ENCODE results near the gene LRRC4C.

LRRC4C gene

GRCh38 chr11:40280159-40281051, 1179.0 kb downstream of the LRRC4C start:
- DNase-seq, result no peak

- no peak for DNase-seq
These were observed 1182.5 kb downstream of the LRRC4C start for GRCh38 chr11:40276960-40277359.

GRCh38 chr11:40274017-40274416, 1185.4 kb downstream of the LRRC4C start:
- no peak for DNase-seq

DNA sequence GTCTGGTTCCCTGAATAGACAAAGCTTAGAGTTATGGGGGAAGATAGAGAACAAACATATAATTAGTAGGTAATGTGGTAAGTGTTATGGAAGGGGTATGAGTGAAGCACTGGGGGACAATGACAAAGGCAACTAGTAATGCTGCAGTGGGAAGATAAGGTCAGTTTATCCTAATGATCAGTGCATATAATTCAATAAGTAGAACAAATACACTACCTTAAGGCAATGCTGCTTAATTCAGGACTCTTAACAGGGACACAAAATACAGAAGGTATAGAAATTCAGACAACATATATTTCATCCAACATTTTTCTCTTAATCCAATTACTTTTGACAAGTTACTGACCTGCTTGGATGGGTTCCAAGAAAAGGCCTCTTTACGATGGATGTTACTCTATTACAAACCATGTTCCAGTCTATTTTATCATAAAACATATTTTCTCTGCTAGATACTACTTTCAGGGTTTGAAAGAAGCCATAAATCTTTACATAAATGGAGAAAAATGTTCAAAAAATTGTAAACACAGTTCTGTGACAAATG, 1186.2 kb downstream of the LRRC4C start:
- DNase-seq, result no peak

DNA sequence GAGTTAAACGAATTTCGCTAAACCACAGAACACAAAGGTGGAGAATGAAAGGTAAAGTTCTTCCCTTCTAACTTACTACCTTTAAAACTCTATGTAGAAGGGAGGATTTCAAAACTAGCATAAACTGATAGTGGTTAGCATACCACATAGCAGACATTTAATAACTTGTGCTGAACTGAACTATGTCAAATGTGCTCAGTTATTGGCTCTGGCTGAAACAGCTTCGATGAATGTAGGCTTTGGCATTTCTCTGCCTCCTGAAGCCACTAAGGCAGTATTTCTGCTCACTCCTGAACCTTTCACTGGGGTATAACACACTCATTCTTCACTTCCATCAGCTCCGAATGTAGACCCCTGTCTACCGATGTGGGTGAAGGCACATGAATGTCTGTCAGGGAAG, 1188.1 kb downstream of the LRRC4C start:
- DNase-seq, result no peak

DNA sequence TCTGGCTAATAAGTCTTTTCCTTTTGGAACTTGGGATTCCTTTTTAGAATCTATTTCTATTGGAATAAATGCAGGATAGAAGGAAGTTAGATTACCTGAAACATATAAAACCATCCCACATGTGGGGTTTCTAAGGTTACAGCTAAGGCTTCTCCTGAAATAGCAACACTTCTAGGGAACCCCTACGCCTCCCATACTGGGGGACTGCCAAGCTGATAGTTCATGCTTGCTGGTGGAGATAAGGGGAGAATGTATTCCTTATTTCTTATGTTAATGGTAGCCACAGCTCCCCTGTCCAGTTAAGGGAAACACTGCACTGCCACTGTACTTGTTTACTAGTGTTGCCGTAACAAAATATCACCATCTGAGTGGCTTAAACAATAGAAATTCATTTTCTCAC, 1189.6 kb downstream of the LRRC4C start:
- no peak for DNase-seq

DNA sequence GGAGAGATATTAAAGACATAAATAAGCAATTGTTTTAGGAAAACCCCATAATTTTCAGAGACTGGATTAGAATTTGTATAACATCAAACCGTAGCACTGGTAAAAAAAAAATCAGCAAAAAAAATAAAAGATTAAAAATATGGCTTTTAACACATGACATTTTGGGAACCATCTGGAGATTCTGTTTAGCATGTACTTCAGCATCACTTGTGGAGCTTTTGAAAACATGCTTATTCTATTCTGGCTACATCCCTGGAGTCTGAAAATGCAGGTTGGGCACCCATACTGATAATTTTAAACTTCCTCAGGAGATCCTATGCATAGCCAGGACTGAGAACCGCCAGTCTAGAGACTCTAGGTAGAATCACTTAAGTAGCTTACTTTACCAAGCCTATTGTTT, 1190.9 kb downstream of the LRRC4C start:
- no peak for DNase-seq

- no peak for DNase-seq
These were observed 1204.0 kb downstream of the LRRC4C start for GRCh38 chr11:40255457-40255856.

GRCh38 chr11:40253166-40253565, 1206.3 kb downstream of the LRRC4C start:
- DNase-seq, result no peak

DNA sequence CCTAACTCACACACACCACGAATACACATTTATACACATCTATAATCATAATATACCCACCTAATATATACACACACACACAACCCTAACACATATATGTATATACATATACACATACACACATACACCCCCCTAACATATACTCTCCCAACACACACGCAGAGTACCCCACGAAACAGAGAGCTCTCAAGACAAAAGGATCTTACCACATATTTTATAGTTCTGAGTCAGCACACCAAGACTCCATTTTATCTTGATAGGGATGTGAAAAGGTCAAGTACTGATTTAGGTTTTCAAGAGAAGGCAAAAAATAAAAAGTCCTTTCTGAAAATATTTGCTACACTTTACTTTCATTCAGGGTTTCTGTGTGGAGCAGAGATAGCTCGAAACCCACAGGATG, 1207.2 kb downstream of the LRRC4C start:
- DNase-seq, result no peak

- no peak for DNase-seq
These were observed 1212.5 kb downstream of the LRRC4C start for GRCh38 chr11:40246983-40247382.

- DNase-seq, result no peak
These were observed 1217.9 kb downstream of the LRRC4C start for GRCh38 chr11:40241524-40242051.

DNA sequence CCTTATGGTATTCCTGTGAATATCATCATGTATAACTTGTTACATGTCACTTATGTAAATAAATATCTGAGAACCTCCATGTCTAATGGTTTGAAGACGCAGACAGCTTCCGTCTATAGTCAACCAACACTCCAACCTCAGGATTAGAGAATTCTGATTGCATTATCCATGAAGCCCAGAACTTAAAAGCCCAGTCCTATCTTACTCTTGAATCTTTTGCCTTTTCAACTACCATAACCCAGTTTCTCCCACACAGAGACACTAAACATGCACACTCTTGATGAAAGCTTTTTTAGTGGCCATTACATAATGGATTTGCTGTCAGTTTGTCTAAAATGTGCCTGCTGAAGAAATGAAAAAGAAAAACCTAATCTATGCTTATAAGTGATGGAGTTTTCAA, 1219.2 kb downstream of the LRRC4C start:
- no peak for DNase-seq

DNA sequence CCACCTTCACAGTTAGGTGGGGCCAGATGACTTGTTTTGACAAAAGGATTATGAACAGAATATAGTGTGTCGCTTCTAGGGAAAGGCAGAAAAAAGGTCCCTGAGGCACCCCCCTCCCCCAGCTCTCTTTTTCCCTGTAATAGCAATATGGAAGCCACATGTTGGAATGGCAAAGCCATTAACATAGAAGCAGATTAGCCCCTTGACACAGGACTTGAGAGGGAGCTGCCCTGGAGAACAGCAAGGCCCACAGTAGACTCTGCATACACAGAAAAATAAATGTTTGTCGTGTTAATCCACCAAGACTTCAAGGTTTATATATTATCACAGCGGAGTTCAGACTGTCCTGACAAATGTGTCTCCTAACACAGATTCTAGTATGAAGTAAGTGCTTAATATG, 1222.9 kb downstream of the LRRC4C start:
- DNase-seq, result no peak

GRCh38 chr11:40235841-40236240, 1223.6 kb downstream of the LRRC4C start:
- no peak for DNase-seq

DNA sequence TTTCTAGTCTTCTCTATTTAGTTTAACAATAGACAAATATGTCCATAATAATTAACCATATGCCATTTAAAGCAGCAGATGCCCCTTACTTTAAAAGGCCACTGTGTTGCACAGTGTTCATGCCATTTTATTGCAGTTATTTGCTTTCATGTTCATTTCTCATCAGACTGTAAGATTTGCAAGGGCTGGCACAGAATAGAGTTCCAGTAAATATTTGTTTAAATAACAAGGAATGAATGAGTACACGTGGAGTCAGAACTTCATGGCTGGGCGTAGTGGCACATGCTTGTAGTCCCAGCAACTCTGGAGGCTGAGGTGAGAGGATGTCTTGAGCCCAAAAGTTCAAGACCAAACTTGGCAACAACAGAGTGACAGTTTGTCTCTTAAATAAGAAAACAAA, 1228.6 kb downstream of the LRRC4C start:
- no peak for DNase-seq

DNA sequence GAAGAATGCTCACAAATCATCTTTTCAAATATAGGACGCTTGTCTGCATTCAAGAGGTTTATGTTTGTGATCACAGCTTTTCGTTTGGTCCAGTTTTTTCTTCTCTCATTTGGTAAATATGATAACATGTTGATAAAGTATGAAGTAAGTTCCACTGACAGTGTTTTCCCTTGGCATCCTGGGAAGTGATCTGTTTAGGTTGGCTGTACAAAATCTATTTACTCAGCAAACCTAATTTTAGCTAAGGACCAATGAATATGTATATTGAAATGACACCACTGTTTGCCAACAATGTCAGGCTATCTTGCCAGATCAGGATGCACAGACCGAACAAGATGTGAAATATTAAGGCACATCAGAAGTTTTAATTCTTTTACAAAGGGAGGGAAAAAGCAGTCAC, 1230.8 kb downstream of the LRRC4C start:
- no peak for DNase-seq

DNA sequence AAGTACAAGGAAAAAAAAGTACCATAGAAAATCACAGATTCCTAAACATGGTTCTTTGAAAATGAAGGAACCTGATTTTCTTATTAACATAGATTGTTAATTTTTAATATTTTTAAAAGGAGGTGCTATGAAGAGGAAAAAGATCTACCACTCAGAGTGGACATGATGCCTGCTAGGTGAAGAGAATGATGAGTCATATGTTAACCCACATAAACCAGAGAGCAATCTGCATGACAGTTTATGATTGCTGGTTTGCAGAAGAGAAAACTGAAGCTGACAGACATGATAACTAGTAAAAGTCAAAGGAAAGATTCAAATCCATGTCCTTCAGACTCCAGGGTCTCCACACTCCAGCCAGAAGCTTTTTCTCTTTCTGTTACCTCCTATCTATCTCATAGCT, 1231.7 kb downstream of the LRRC4C start:
- DNase-seq, result no peak

- DNase-seq, result no peak
These were observed 1232.8 kb downstream of the LRRC4C start for GRCh38 chr11:40226654-40227053.

DNA sequence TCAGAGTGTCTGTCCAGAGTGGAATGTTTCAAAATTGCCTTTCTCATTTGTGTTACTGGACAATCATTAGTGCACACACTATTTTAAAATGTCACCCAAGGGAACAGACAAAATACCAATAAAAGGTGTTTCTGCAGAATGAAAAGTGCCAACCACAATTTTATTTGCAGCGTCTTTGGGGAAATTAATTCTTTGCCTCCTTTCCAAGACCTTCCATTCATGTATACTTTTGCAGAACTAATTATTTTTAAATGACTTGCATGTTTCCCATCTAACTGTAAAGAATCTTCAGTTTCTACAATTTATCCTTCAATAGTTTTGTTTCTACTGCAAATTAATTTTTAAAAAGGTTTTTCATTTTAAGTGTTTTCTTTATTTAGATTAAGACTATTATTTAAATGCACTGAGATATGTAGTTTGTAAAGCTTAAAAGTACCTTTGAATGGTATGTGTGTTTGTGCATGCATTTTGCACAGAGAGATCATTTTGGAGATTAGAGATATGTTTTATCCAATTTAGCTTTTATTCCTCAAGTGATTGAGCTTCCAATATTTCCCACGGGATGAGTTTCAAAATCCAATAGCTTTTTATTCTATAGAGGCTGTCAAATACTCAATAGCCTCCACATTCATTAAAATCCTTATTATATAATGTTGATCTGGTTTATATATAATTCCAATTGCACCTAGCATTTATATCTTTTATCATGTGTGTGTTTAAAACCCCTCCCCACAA, 1235.7 kb downstream of the LRRC4C start:
- no peak for DNase-seq

GRCh38 chr11:40219401-40219800, 1240.1 kb downstream of the LRRC4C start:
- DNase-seq, result no peak

GRCh38 chr11:40215556-40215955, 1243.9 kb downstream of the LRRC4C start:
- DNase-seq, result no peak

DNA sequence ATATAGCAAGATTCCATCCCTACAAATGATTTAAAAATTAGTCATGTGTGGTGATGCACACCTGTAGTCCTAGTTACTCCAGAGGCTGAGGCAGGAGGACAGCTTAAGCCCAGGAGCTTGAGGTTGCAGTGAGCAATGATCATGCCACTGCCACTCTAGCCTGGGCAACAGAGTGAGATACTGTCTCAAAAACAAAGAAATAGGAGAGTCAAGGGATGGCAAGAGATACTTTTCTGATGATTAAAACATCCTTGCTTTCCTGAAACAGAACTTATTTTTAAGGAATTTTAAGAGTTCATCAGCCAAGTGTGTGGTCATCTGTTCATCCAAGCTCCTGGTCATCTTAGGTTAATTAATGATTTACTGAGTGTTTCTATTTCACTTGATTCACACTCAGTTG, 1252.0 kb downstream of the LRRC4C start:
- DNase-seq, result no peak

DNA sequence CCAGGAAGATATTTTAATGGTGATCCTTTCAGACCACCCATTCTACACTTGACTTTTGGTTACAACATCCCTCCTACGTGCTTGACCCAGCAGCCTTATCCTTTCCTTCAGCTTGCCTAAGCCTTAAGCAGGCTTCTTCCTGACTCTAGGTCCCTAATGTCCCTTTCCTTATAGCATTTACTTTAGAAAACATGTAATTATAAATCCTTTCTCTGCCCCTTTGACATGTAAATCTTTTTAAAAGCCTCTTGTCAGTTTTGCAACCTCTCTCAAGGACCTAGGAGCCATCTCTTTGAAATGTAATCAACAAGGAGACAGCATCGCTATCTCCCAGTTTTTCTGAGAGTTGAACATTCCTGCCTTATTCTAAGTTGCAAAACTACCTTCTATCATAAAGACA, 1255.2 kb downstream of the LRRC4C start:
- DNase-seq, result no peak

All from NCI-H1436 (cell line).